Measurements from ENCODE around the gene PIGZ. TPM values are rescaled to one million over a fixed set of nuclear protein-coding genes. Genes with fewer than 3 reads are reported as not detected.
"Not testable (repeated sequence)": the region's sequence is repeated elsewhere in the genome, so short reads cannot be mapped to it uniquely, and the experiment has no call there.

Gene PIGZ
- total RNA-seq, 1 donor from 2014 or later = 7.0 TPM

DNA sequence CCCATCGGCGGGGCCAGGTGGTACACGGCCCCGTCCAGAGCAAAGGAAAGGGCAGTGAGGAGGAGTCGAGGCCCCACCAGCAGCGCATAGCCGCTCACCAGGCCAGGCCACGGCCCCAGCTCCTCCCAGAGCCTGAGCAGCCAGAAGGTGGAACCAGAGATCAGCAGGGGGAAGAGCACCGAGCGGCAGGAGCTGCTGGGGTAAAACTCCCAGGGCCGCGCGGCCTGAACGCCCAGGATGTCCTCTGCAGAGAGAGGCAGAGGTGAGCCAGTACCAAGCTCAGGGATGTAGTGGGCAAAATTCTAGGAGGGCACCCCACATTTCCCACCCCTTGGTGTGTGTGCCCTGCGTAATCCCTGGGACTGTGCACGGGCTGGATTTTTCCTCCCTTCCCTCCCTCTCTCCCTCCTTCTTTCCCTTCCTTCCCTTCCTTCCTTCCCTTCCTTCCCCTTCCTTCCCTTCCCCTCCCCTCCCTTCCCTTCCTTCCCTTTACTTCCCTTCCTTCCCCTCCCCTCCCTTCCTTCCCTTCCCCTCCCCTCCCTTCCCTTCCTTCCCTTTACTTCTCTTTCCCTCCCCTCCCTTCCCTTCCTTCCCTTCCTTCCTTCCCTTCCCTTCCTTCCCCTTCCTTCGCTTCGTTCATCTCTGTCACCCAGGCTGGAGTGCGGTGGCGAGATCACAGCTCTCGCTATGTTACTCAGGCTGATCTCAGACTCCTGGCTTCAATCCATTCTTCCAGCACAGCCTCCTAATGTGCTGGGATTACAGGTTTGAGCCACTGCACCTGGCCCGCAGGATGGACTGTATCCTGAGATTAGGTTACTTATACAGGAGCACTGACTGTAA, 20.0 kb downstream of the PIGZ start:
- no peak for DNase-seq

DNA sequence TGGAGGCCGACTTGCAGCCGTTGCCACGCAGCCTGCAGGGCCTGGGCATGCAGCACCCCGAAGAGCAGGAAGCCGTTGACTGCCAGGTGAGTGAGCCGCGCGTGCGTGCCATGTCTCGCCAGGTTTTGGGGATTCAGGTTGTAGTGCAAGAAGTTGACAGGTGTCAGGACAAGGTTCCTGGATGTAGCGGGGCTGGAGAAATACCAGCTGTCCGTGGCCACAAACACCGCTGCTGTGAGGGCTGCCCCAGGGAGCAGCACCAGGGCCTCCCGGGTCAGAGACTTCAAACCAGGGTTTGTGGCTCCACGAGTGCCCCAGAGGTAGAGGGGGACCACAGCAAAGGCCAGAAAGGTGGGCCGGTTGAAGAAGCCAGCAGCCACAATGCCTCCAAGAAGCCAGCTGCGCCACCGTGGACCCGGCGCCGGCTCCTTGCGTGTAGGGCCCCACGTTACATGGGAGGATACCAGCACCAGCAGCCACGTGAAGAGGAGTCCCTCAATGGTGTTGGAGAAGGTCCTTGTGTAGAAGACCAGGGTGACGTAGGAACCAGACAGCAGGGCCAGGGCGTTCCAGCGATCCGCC, 20.7 kb downstream of the PIGZ start:
- DNase-seq = no peak

DNA sequence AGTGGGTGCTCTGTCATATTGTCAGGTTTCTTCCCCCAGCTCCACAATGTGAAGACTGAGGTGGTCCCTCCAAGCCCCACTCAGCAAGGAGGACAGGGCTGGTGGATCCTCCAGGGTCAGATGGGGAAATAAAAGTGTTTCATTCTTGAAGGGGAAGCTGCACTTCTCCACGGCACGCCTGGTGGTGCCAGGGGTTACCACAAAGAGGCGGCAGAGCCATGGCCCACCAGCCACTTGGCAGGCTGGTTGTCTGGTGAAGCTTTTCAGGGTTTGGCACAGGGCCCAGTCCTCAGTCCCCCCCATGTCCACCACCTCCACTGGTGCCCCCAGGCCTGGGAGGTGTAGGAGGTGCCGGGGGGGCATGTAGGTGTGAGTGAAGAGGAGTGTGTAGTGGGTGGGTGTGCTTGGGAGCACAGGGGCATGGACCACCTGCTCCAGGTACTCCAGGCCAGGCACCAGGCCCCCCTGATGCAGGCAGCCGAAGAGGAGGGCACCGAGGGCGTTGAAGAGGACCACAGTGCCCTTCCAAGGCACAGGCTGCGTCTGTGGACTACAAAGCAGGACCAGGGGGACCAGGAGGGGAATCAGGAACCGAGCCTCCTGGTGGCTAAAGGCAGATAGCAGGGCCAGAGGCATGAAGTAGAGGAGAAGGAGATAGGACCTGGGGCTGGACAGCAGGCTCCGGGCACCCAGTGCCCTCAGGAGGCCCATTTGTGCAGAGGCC, 21.3 kb downstream of the PIGZ start:
- DNase-seq = no peak

DNA sequence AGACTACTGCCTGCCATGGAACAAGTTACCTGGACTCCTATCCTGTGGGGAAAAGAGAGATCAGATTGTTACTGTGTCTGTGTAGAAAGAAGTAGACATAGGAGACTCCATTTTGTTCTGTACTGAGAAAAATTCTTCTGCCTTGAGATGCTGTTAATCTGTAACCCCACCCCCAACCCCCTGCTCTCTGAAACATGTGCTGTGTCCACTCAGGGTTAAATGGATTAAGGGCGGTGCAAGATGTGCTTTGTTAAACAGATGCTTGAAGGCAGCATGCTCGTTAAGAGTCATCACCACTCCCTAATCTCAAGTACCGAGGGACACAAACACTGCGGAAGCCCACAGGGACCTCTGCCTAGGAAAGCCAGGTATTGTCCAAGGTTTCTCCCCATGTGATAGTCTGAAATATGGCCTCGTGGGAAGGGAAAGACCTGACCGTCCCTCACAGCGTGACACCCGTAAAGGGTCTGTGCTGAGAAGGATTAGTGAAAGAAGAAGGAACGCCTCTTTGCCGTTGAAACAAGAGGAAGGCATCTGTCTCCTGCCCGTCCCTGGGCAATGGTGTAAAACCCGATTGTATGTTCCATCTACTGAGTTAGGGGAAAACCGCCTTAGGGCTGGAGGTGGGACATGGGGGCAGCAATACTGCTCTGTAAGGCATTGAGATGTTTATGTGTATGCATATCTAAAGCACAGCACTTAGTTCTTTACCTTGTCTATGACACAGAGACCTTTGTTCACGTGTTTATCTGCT, 24.4 kb downstream of the PIGZ start:
- not testable (repeated sequence) for DNase-seq

DNA sequence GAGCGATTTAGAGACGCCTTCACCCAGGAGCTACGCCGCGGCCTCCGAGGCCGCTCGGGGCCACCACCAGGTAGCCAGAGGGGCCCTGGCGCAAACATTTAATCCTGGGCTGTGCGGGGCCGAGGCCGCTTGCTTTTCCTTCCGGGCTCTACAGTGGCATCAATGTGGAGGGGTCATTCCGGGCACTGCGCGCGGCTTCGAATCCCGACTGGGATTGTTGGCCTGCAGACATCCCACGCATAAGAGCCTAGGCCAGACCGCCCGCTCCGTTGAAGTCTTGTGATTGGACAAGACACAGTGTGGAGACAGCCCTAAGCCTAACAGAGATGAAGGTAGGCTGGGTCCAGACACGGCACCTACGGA, 25.7 kb downstream of the PIGZ start:
- no peak for DNase-seq

DNA sequence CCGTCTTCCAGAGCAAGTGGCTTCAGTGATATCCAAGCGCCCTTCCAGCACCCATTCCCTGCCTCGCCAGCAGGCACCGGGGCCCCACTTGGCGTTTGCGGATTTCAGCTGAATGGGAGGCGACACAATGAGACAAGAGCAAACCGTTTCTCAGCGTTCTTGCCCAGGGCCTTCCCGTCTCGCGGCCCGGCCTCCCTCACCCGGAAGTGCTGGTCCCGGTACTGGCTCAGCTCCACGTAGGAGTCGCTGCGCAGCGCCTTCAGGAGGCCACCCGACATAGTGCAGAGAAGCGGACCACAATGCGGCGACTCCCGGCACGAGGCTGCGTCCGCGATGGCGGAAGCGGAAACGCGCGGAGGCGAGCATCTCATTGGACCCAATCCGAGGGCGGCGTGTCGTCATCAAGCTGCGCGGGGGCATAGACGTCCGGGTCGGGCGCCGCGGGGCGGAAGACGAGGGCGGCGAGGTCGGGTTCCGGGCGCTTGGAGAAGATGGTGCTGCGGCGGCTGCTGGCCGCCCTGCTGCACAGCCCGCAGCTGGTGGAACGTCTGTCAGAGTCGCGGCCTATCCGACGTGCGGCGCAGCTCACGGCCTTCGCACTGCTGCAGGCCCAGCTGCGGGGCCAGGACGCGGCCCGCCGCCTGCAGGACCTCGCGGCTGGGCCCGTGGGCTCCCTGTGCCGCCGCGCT, 26.3 kb downstream of the PIGZ start, which contains the start of gene NCBP2:
NCBP2 (minus strand) TSS at position 303 of the 689 bp plus-strand sequence; CDS start at position 278, 25 bp downstream.
- DNase-seq = peak; percentile 99

DNA sequence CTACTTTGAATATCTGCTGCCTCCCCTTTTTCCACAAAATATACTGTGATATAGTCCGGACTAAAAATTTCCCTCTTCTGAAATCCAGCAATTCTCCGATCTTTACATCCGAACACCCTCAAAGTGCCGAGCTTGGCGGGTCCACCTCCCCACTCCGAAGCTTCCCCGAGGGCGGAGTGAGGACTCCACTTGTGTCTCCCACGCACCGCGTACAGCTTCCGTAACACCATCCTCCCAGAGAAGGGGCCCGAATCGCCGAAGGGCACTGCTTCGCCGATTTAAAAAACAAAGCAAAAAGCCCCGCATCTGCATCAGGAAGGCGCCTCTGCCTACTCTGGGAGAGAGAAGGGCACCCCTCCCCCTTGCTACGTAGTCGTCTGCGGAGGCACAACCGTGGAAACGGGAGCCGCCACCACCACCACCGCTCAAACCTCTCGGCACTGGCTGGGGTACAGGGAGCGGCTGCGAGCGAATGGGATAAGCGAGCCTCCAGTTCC, 26.9 kb downstream of the PIGZ start:
- DNase-seq = peak; percentile 64

DNA sequence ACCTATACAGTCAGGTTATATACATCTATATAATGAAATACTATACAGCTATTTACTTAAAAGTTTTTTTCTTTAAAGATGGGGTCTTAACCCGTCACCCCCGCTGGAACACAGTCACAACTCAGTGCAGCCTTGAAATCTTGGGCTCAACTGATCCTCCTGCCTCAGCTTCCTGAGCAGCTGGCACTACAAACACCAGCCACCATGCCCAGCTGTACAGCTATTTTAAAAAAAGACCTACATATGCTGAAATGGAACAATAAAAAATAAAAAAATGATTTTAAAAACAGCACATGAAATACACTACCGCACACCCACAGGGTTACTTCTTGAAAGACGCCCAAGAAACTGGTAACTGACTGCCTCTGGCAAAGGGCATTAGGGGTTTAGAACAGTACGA, 30.1 kb downstream of the PIGZ start:
- no peak for DNase-seq

DNA sequence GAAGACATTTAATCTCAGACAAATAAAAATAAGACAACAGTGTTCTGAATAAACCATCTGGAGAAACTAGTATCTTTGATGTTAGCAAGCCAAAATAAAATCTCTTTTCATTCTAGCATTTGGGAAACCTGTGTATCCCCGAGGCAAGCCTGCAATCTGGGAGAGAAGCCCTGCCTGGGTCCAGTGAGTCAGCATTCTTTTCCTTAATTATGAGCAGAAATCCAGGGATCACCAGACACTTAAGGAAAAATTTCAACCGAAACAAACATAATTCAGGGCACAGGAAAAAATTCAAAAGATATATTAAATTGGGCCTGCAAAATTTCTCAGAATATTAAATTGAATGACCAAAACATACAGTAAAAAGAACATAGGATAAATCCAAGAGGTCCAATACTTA, 30.5 kb downstream of the PIGZ start:
- no peak for DNase-seq

DNA sequence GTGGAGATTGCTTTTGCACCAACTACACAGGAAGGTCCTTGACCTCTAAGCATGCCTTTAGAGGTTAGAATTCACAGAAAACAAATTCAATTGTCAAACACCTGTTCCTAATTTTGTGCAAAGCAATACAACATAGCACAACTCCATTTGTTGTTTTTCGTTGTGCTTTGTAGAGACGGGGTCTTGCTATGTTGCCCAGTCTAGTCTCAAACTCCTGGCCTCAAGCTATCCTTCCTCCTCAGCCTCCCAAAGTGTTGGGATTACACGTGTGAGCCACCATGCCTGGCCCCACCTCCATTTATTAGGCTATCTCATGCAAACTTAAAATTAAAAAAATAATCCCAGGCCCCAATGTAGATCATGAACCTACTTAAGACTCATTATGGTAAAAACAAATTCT, 32.3 kb downstream of the PIGZ start:
- DNase-seq = no peak

DNA sequence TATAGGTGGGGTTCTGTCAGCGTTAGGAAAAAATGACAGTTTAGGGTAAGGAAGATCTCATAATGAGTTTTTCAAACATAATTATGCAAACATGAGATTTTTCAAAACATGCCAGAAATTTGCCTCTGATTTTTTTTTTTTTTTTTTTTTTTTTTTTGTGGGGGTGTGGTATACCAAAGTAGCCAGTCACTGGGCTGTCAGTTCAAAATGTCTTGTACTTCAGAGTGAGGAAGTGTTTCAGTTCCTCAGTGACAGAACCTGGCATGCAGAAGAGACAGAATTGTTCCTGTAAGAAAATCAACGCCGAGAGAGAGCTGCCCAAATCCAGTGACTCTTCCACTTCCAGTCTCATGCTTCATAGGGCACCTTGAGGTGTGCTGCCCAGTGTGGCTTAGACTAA, 36.0 kb downstream of the PIGZ start:
- DNase-seq = no peak

DNA sequence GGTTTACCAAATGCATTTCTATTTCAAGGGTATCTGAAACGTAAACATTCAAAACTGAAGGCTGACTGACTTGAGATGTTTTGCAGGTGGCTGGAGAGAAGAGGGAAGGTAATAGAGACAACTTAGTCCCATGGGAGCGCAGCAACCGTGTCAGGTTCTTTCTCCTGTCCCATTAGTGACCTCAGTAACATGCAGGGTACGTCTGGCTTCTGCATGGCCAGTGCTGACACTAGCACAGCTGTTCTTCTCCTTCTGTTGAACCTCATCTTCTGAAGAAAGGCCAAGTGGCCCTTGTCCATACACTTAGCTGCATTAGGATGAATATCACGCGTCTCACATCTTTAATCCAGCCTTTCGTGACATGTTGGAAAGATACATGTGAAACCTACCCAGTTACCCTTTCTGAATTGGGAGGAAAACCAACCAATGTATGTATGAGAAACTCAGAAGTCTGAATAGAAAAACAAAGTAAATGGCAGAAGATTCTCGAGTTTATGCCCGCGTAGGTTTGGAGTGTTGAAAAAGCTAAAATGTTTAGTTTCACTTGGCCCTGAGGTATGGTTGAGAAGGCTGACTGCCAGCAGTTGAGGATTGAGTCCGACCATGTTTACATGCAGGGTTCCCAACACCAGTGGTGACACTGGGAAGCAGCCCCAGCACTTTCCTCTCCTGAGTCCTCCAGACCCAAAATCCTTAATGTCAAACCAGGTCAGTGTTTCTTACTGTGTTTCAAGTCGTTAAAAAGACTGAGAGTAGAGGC, 36.6 kb downstream of the PIGZ start:
- no peak for DNase-seq

DNA sequence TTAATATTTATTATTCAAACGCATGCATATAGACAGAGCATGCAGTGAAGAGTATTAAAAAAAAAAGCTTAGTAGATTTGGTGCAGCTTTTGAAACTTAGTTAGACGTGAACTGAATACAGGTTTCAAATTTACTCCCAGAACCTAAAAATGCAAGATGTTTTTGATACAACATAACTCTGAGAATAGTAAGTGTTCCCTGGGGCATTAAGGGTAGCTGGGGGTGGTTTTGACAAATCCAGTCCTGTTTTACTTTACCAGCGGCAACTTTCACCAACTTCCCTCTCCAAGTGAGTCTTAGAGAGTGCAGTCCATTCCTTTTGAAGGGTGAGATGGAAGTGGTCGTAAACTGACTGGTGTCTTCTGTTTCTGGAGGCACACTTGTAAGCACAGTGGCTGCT, 37.5 kb downstream of the PIGZ start:
- DNase-seq = no peak

DNA sequence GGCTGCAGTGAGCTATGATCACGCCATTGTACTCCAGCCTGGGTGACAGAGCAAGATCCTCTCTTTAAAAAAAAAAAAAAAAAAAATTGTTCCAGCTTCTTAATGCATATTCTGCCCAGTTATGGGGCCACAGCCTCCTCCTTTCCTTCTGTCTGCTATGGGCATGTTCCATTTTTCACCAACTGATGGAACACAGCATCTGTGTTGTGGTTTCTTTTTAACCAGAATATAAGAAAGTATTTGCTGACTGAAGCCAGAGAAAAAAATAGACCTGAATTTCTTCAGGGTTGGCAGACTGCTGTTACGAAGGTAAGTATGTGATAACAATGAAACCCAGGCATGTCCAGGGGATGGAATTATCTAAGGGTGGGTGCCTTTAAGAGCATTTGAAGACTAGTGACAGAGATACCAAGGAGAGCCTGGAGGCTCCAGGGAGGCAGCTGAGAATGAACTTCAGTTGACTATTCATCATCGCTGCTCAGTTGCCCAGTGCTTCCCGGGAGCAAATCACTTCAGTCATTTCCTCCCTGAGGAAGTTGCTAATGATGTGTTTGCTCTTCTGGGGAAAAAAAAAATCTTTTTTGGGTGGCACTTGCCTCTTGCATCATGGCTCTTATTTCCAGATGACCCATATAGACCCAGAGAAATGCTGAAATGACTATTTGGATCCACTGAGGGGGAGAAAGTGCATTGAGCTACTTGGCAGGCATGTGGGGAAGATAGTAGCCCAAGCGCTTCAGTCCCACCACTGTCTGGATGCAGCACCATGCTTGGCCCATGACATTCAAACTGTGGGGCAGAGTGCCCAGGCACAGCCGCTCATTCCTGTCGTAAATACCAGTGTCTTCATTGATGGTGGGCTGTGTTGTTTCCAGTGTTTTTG, 40.8 kb downstream of the PIGZ start:
- no peak for DNase-seq

DNA sequence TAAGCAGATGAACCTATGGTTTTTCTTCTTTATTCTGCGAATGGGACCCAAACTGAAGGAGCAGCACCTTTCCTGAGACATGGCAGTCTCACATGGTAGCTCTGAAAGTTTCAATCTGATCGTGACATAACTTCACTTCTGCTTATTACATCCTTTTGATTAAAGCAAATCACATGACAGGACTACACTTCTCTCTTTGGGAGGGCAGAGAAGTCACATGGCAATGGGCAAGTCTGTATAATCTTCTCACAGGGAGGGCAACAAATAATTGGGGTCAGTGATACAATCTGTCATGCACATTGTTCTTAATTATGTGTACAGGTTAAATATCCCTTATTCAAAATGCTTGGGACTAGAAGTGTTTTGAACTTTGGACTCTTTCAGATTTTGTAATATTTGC, 47.9 kb downstream of the PIGZ start:
- no peak for DNase-seq

DNA sequence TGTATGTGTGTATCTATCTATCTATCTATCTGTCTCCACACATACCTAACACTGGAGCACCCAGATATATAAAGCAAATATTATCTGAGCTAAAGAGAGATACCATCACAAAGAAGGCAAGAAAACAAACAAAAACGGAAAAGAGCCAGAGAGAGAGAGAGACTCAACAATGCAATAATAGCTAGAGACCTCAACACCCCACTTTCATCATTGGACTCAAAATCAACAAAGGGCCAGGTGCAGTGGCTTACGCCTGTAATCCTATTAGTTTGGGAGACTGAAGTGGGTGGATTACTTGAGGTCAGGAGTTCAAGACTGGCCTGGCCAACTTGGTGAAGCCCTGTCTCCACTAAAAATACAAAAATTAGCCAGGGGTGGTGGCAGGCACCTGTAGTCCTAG, 49.7 kb downstream of the PIGZ start:
- no peak for DNase-seq

DNA sequence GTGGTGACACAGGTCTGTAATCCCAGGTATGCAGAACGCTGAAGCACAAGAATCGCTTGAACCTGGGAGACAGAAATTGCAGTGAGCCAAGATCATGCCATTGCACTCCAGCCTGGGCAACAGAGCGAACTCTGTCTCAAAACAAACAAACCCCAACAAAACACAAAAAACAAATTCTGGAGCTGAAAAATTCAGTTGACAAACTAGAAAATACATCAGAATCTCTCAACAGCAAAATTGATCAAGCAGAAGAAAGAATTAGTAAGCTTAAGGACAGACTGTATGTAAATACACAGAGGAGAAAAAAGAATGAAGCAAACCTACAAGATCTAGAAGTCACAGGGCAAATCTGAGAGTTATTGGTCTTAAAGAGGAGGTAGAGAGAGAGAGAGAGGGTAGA, 51.6 kb downstream of the PIGZ start:
- no peak for DNase-seq

DNA sequence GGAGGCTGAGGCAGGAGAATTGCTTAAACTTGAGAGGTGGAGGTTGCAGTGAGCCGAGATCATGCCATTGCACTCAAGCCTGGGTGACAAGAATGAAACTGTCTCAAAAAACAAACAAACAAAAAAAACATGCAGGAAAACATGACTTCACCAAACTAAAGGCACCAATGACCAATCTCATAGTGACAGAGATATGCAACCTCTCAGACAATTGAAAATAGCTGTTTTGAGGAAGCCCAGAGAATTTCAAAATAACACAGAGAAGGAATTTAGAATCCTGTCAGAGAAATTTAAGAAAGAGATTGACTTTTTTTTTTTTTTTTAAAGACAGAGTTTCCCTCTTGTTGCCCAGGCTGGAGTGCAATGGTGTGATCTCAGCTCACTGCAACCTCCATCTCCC, 52.4 kb downstream of the PIGZ start:
- no peak for DNase-seq

DNA sequence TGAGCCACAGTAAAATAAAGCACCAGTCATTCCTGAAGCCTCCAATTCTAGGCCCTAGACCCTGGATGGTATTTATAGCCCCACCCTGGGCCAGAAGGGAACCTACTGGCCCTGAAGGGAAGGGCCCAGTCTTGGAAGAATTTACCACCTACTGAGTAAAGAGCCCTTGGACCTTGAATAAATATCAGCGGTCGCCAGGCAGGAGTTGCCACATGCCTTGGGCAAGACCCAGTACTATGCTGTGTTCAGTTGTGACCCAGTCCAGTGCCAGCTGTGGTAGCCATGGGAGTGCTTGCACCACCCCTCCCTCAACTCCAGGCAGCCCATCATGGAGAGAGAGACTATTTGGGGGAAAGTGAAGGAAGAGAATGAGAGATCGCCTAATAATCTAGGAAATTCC, 53.3 kb downstream of the PIGZ start:
- DNase-seq = no peak

DNA sequence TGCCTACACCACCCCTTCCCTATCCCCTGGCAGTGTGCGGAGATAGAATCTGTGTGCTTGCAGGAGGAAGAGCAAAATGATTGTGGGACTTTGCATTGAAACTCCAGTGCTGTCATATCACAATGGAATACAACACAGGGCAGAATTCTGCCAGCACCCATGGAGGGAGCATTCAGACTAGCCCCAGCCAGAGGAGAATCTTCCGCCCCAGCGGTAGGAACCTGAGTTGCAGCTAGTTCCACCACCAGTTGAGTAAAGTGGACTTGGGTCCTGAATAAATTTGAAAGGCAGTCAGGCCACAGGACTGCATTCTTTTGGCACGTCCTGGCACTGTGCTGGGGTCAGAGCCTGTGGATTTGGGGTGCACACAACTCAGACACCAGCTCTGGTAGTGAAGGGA, 53.8 kb downstream of the PIGZ start:
- DNase-seq = no peak

Data from dermis blood vessel endothelial cell (primary cell).